Stimulated activated CD4-positive, alpha-beta T cell treated with anti-CD3 and anti-CD28 coated beads, Interleukin-1b, Interleukin-23, amount 100 ng/mL, for 48 hours (primary cell): ENCODE results near the gene NDUFA11.

Experiments used
- DNase-seq: peaks from one replicate; pipeline ENCODE4 v3.0.0-alpha.2; 2020

Gene NDUFA11

DNA sequence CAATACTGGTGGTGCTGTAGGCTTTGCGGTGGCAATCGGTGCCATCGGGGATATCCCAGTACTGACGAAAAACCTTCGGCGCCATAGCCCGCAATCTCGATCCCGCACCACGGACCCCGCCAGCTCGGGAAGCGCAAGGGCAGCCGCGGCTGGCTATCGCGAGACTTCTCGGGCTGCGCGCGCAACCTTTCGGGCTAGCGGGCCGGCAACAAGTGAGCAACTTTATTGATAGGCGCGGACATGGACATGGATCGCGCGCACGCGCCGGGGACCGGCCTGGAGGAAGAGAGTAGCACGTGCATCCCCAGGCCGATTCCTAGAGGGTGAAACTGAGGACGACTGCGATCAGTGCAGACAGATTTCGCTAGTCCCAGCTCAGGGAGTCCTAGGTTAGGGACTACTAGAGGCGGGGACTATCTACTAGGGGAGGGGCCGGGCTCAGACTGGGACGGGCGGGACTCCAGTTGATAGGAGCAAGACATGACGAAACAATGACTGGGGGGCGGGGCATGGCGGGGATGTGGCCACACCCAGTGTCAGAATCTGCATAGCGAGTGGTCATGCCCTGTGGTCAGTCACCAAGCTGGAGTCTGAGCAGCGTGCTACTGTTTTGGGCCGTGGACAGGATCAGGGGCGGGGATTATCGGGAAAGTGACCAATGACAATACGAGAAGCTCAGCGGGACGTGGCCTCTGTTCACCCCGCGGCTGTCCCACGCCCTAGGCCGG lies at the start of gene NDUFA11:
Gene NDUFA11 (minus strand): TSS at position 167 of the 728 bp plus-strand sequence. CDS start 82 bp downstream, at position 85.
- peak; percentile 96 for DNase-seq

DNA sequence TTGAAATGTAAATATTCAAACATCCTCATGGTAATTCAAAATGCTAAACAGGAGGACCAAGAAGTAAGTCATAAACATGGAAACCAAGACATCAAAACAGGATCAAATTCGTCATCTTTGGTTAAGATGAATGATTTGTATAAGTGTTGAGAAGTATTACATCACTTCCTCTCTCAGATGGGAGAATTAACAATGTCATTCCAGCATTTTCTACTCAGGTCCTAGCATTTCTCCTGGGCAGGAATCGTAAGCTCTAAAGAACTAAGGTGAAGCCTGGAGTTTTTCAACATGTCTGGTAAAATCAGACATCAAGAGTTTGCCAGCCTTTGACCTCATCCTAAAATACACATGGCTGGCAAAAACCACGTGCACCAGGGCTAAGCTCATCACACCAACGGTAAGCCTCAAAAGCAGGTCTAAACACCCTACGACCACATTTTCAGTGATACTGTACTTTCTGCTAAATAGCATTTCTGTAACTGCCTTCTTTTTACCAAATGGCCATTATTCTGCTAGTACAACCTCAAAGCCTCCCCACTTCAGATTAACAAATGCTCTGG lies 49.5 kb upstream of the NDUFA11 start:
- no peak for DNase-seq

- no peak for DNase-seq
Measured at GRCh38 chr19:5952193-5953029, 48.8 kb upstream of the NDUFA11 start.

DNA sequence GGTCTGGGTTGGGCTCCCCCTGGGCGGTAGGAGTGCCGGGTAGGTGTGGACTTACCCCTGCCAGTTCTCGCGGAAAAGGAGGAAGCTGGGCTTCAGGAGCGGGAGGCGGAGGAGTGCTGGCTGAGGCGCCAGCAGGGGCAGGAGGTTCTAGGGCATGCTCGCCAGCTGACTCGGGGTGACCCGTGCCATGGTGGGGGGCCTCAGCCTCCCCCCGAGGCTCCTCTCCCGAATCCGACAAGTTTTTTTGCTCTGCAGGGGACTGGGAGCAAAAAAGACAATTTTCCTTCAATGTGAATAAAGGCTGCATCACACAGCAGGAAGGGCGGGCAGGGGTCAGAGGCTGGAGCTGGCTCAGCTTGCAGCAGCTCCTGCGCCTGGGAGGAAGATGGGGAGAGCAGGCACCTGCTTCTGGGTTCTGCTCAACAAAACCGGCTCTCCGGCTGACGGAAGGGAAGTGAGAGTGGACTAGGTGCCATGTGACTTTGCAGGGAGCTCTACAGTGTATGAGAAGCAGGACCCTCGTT lies 47.8 kb upstream of the NDUFA11 start:
- no peak for DNase-seq

DNA sequence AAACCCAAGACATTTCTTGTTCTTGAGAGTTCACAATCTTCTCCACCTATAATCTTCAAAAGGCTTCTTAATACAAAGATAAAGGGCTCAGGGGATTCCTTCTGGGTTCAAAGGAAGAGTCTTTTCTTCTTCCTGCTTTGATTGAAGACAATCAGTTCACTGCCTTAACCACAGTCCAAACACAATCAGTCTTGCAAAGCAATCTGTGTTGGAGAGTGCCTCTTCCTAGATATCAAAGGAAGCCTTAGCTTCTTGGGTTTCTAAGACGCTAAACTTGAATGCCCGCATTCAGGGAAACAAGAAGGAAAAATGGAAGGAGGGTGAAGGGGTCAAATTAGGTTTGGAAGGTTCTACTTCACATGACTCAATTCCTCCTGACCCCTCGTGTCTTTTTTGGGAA lies 47.2 kb upstream of the NDUFA11 start:
- no peak for DNase-seq

GRCh38 chr19:5949792-5950305 lies 46.3 kb upstream of the NDUFA11 start:
- DNase-seq = peak; percentile 43

DNA sequence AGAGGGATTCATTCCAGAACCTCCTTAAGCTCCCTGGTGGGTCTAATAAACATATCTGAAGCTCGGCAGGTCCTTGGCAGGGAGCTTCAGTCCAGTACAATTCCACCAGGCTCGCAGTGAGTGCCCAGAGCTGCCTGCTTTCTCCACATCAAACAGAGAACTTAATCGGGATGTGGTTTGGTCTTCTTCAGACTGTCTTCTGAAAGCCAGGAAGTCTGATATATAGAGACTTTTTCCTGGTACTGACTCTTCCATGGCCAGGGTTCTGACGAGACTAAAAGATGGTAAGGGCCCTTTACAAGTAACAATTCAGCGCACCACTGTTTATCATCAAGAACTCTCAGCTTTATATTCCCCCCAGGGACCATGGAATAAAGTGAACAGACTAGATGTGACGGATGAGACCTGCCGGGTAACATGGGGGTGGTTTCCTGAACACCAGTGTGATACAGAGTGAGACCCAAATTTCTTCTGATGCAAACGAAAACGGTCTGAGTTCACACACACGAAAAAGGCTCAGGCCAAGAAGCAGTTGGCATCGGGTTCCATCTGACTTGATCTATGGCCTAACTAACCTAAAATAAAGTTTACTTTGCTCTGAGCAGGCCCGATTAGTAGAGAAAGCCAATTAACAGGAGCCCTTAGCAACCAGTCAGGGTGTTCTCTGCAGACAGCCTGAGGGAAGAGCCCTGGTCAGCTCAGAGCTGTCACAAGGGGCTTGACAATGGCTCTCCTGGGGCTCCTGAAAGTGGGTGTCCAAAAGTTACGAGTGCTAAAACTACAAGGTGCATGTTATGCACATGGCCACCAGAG lies 45.4 kb upstream of the NDUFA11 start:
- peak; percentile 36 for DNase-seq

GRCh38 chr19:5947435-5947834 lies 43.8 kb upstream of the NDUFA11 start:
- DNase-seq = no peak

DNA sequence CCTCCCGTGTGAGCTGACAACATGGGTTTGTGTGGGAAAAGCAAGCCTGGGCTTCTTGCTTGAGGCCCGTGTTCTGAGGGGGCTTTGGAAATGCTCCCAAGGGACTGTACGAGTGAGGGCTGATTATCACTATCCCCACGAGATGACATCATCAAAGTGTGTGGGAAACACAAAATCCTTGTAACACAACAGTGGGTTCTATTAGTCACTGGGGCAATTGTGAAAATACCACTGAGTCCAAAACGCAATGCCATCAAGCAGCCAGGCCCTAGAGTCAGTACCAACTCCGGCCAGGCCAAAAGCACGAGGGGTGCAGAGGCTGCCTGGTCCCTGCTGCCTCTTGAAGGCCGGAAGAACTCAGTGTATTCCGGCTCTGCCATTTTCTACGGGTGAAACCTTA lies 40.0 kb upstream of the NDUFA11 start:
- DNase-seq = no peak

DNA sequence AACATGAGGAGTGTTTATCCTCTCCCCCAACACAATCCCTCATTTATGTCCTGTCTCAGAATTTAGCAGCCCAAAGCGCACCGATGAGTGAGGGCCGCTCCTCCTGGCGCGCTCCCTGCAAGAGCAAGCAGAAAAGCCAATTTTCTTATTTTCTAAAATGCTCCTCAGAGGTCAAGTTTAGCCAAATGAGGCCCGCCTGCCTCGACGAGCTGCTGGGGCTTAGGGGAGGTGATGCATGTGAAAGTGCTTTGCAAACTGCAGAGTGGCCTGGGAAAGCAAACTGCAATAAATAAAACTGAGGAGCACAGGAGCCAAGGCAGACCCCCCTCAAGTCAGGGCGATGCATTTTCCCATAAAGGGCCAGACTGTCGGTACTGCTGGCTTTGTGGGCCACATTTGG lies 39.5 kb upstream of the NDUFA11 start:
- DNase-seq = no peak

DNA sequence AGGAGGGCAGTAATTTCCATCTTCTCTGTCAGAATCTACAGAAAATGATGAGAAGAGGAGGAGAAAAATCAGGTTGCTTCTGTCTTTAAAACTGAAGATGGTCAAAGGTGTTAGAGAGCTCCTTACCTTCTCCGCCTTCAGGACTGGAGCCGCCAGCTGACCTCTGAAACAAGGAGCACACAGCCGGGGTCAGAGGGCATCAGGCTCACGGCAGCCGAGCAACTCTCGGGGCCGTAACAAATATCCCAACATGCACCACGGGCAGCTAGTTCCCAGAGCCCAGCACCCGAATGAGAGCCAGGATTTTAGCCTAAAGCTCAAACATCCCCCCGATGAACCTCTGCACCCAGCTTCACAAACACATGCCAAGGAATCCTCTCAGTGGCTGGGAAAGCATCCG lies 38.1 kb upstream of the NDUFA11 start:
- DNase-seq = no peak

DNA sequence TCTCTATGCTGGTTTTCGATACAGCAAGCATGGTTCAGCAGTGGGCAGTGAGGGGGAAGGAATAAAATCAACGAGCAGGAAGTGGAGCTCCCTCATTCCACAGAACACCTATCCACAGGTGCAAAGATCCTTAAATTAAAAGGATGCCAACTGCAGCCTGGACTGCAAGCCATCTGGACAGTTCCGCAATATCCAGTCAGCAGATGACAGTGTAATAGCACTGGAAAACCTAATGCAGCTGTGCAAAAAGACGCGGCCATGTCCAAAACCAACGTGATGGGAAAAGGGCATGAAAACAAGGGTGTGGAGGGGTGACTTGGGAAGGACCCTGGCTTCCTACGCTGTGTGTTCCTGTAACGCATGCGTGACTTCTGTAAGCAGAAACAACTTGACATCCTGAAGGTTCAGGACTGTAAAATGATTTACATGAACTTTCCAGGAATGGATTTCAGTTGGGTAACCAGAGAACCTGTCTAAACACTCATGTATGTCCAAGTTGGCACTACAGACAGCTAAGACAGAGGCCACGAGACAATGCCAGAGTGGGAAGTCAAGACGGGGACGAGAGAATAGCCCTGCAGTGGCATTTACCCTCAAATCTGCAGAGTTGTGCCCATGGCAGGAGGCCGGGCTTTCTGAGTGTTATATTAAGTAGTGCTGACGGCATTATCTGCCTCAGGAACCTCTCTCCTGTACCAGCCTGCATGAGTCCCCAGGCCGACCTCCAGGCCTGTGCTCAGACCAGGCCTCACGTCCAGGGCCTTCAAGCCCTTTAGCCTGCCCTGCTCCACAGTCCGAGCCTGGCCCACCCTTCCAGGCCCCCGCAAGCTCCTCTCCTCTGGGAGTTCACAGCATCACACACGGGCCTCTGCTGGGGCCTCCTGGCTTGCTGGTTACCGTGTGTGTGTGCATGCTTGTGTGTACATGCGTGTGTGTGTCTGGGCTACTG lies 36.9 kb upstream of the NDUFA11 start:
- no peak for DNase-seq

- DNase-seq = no peak
Measured at GRCh38 chr19:5937550-5937949, 34.0 kb upstream of the NDUFA11 start.

DNA sequence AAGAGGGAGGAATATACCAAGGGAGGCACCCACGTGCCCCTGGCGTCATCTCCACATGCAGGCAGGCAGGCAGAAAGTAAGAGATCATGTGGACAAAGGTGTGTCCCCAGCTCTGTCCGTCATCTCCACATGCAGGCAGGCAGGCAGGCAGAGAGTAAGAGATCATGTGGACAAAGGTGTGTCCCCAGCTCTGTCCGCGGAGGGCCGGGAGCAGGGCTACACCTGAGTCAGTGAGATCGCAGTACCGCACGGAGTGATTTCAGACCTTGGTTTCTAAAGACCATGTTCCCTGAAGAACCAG lies 32.7 kb upstream of the NDUFA11 start:
- no peak for DNase-seq

DNA sequence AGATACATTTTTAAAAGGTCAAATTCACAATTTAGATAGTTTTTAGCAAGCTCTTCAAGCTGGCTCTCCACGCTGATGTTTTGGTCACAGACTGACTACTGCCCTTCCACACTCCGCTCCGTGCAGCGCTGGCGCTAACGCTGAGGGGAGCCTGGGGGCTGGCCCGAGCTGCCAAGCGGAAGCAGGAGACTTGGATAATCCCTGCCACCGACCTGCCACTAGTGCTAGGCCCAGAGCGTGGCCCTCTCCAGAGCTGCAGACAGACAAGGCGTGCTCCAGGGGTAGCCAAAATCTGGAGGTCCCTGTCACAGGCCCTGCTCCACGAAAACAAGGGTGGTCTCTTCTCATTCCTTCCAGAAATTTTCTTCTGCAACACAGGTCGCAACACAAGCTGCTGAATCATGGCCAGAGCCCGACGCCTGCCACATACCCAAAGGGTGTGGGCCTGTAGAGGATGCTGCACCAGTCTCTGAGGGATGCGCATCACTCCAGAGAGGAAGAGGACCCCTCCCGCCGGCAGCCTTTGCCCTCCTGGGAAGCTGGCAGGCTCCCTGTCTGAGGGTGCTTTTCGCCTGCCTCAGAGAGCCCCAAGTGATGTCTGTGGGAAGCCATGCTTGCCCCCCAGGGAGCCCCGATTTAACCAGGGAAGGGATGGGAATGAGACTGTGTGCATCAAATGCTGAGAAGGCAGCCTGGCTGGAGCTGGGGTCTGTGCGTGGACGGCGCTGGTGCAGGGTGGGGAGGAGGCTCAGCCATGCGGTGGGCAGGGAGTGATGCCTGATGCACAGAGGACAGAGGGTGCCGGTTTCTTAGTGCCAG lies 32.1 kb upstream of the NDUFA11 start:
- no peak for DNase-seq

DNA sequence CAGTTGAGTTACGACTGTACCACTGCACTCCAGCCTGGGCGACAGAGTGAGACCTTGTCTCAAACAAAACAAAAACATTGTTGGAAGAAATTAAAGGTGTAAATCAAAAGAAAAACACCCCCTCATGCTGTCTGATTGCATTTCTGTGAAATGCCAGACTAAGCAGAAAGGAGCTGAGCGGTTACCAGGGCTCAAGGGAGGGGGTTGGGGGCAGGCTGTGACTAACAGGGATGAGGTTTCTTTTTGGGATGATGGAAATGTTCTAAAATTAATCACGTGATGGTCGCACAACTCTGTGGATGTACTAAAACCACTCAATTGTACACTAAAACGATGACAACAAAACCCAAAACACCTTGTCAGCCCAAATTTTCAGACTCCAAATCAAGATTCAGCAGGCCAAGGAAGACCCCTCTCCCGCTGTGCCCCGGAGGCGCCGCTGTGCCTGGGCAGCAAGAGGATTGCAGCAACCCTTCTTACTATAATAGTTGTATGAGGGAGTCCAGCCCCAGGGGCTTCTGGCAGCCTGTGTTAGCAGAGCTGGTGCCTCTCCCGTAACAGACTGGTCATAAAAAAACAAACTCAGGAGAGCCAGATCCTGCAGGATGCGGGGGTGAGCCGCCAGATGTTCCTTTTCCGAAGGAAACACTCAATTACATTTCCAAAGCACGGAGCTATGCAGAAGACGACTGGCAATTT lies 31.3 kb upstream of the NDUFA11 start:
- DNase-seq = no peak

DNA sequence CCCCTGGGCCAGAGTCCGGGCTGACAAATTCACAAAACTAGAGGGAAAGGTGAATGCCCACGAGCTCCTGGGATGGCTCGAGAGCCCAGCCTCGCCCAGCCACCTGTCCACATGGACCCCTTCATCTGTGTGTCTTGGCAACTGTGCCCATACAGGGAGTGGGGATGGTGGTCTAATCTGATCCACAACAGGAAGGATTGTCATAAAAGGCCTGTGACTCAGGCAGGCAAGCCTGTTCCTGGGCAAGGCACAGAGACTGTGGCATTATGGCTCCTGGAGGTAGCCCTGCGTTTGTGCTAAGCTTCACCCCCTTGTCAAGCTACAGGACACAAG lies 30.4 kb upstream of the NDUFA11 start:
- DNase-seq = no peak

- no peak for DNase-seq
Measured at GRCh38 chr19:5933391-5934068, 29.9 kb upstream of the NDUFA11 start.

DNA sequence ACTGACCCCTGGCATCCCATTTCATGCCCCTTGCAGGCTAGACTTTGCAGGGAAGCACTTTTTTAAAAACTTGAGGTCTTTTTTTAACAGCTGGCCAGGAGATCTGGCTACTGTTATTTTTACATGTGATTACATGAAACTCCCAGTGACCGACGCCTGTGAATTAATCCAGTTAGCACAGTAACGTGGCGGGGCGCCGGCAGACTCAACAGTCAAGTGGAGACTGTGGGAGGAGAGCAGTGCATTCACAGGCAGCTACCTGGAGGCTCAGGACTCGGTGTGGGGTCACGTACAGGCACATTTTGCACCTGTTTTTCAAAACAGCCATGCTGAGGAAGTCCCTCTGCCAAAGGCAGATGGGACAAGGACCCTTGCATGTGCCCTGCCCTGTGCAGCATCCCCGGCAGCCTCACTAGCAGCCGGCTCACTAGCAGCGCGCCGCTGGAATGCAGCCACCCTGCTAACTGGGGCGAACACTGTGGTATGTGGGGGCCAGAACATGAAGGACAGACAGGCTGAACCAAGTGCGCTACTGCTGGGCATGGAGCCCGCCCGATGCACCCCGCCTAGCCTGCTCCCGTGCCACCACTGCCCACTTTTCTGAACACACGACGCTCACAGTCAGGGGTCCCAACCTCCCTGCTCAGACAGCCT lies 29.1 kb upstream of the NDUFA11 start:
- DNase-seq = no peak
